ENCODE measurements around the gene BAX. TPM values are rescaled to one million over a fixed set of nuclear protein-coding genes. Genes with fewer than 3 reads are reported as not detected.

The BAX gene
- total and polyA plus RNA-seq, 9 of the 15 experiments (the other 6 are each of a cell fraction or from before 2014, with no cell fraction given): 3.2 to 95.4 (median 44.5) TPM

DNA sequence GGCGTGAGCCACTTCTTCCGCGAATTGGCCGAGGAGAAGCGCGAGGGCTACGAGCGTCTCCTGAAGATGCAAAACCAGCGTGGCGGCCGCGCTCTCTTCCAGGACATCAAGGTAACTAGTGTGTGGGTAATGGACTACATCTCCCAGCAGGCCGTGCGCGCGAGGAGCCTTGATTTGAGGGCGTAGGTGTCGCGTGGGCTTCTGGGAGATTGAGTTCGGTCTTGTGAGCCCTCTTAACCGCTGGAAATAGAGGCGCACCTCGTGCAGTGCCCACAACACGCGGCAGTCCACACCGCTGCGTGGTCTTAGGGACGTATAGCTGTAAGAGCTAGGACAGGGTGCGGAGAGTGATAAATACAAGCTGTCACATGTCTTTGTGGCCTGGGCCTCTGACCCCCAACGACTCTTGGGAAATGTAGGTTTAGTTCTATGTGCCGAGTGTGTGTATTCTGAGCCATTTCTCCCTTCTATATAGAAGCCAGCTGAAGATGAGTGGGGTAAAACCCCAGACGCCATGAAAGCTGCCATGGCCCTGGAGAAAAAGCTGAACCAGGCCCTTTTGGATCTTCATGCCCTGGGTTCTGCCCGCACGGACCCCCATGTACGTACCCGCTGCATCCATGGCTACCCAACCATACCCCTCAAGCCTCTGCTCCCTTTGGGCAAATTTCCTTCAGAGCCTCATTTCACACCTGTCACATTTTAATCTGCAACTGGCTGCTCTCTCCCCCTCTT lies 11.3 kb downstream of the BAX start (continued):
- TF ChIP-seq, protein P1, sequence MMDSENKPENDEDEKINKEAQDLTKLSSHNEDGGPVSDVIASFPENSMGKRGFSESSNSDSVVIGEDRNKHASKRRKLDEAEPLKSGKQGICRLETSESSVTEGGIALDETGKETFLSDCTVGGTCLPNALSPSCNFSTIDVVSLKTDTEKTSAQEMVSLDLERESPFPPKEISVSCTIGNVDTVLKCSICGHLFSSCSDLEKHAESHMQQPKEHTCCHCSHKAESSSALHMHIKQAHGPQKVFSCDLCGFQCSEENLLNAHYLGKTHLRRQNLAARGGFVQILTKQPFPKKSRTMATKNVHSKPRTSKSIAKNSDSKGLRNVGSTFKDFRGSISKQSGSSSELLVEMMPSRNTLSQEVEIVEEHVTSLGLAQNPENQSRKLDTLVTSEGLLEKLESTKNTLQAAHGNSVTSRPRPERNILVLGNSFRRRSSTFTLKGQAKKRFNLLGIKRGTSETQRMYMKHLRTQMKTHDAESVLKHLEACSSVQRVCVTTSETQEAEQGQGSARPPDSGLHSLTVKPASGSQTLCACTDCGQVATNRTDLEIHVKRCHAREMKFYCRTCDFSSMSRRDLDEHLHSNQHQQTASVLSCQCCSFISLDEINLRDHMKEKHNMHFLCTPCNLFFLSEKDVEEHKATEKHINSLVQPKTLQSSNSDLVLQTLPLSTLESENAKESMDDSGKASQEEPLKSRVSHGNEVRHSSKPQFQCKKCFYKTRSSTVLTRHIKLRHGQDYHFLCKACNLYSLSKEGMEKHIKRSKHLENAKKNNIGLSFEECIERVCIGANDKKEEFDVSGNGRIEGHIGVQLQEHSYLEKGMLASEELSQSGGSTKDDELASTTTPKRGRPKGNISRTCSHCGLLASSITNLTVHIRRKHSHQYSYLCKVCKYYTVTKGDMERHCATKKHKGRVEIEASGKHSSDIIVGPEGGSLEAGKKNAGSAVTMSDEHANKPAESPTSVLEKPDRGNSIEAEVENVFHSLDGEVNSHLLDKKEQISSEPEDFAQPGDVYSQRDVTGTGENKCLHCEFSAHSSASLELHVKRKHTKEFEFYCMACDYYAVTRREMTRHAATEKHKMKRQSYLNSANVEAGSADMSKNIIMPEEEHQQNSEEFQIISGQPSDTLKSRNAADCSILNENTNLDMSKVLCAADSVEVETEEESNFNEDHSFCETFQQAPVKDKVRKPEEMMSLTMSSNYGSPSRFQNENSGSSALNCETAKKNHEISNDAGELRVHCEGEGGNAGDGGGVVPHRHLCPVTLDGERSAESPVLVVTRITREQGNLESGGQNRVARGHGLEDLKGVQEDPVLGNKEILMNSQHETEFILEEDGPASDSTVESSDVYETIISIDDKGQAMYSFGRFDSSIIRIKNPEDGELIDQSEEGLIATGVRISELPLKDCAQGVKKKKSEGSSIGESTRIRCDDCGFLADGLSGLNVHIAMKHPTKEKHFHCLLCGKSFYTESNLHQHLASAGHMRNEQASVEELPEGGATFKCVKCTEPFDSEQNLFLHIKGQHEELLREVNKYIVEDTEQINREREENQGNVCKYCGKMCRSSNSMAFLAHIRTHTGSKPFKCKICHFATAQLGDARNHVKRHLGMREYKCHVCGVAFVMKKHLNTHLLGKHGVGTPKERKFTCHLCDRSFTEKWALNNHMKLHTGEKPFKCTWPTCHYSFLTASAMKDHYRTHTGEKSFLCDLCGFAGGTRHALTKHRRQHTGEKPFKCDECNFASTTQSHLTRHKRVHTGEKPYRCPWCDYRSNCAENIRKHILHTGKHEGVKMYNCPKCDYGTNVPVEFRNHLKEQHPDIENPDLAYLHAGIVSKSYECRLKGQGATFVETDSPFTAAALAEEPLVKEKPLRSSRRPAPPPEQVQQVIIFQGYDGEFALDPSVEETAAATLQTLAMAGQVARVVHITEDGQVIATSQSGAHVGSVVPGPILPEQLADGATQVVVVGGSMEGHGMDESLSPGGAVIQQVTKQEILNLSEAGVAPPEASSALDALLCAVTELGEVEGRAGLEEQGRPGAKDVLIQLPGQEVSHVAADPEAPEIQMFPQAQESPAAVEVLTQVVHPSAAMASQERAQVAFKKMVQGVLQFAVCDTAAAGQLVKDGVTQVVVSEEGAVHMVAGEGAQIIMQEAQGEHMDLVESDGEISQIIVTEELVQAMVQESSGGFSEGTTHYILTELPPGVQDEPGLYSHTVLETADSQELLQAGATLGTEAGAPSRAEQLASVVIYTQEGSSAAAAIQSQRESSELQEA (IDR thresholded peaks at IDR 0.05; ENCODE audit: low read depth): no peak
- TF ChIP-seq ZBED1 (IDR thresholded peaks at IDR 0.05) (peak; percentile 57), MLLT1 (IDR thresholded peaks at IDR 0.05) (peak in 1 of 2 experiments; percentile 7; a peak in 3 of 4 replicates), XRCC3 (IDR thresholded peaks at IDR 0.05) (no peak), ZNF133 (CRISPR knock-in tag; IDR thresholded peaks at IDR 0.05) (no peak), NEUROD1 (IDR thresholded peaks at IDR 0.05; ENCODE audit: borderline replicate concordance, low read depth, low read length, partially characterized antibody) (no peak), PHB2 (IDR thresholded peaks at IDR 0.05; ENCODE audit: low read depth) (no peak), THAP7 (CRISPR knock-in tag; IDR thresholded peaks at IDR 0.05) (peak; percentile 53; the same call in 1 of the 2 replicates), ZNF696 (CRISPR knock-in tag; conservative IDR thresholded peaks at IDR 0.05) (no peak), ZNF124 (CRISPR knock-in tag; IDR thresholded peaks at IDR 0.05) (no peak), HES1 (IDR thresholded peaks at IDR 0.05; ENCODE audit: low read depth) (no peak), GABPB2 (CRISPR knock-in tag; conservative IDR thresholded peaks at IDR 0.05) (peak; percentile 12; the same call in 1 of the 2 replicates), YY1 (IDR thresholded peaks at IDR 0.05; ENCODE audit: borderline replicate concordance in 1 of 3, control insufficient read depth in 1 of 3, extremely low read depth in 1 of 3, insufficient read depth in 3 of 3, insufficient read length in 1 of 3, insufficient replicate concordance in 2 of 3, low read depth in 1 of 3, low read length in 2 of 3) (no peak), ZNF311 (CRISPR knock-in tag; IDR thresholded peaks at IDR 0.05) (no peak), SMC3 (conservative IDR thresholded peaks at IDR 0.05; ENCODE audit: insufficient read depth, low read depth, low read length) (no peak)
